Measurements from ENCODE around the gene ADGRG2. TPM values are rescaled to one million over a fixed set of nuclear protein-coding genes. Genes with fewer than 3 reads are reported as not detected.

The ADGRG2 gene
- total RNA-seq, 2 donors from 2014 or later: 5.2 to 6.0 TPM

DNA sequence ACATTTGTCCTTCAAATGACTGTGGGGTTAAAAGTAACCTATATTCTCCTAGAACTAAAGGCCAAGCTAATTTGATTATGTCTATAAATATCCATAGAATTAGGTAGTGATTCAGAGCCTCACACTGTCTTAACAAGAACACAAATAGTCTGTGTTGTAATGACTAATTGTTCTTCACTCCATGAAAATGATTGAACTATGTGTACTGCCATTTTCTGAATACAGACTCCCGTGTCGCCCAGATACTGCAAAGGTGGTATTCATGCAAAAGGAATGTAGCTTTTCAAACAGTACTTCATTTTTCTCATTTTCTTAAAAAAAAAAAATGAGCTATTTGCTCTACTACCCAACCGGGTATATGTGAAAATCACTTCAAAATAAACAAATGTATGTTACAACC, 127.0 kb downstream of the ADGRG2 start:
- 74% methylated on average over 3 of the region's 3 CpGs for WGBS

DNA sequence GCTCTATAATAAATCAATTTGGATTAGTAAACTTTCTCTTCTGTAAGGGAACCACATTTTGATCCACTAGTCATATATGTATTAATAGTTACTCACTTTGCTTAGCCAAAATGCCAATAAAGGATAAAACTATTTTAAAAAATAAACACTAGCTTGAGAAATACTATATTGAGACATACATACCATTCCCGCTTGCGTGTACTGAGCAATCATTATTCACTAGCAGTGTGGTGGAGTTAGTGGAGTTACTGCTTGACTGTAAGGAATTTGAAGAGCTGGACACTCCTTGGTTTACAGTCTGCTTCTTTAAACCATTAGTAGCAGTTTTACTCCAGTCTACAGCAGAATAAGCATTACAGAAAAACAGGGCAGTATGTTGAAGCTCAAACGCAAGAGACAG, 127.6 kb downstream of the ADGRG2 start:
- TF ChIP-seq POLR2AphosphoS5 (IDR thresholded peaks at IDR 0.05) (no peak), POLR2A (IDR thresholded peaks at IDR 0.05) (no peak)
- WGBS: 89% methylated on average over 3 of the region's 3 CpGs
- H3K27me3 ChIP-seq (replicated peaks; ENCODE audit: insufficient read depth): no peaks in the 10 kb centered on the region

More for the DNA sequence above, 127.0 kb downstream of the ADGRG2 start:
- H3K9me3 ChIP-seq: no peaks in the 10 kb centered on the region
- no peaks in the 10 kb centered on the region for H3K4me1 ChIP-seq (replicated peaks)
- no peaks in the 10 kb centered on the region for H3K36me3 ChIP-seq
- H3K4me3 ChIP-seq: no peak overlapping the region
- H3K27ac ChIP-seq: no peak overlapping the region
- H3K27me3 ChIP-seq (replicated peaks; ENCODE audit: insufficient read depth): no peaks in the 10 kb centered on the region
- DNase-seq (ENCODE audit: low spot score): no peak
- TF ChIP-seq, protein P1, sequence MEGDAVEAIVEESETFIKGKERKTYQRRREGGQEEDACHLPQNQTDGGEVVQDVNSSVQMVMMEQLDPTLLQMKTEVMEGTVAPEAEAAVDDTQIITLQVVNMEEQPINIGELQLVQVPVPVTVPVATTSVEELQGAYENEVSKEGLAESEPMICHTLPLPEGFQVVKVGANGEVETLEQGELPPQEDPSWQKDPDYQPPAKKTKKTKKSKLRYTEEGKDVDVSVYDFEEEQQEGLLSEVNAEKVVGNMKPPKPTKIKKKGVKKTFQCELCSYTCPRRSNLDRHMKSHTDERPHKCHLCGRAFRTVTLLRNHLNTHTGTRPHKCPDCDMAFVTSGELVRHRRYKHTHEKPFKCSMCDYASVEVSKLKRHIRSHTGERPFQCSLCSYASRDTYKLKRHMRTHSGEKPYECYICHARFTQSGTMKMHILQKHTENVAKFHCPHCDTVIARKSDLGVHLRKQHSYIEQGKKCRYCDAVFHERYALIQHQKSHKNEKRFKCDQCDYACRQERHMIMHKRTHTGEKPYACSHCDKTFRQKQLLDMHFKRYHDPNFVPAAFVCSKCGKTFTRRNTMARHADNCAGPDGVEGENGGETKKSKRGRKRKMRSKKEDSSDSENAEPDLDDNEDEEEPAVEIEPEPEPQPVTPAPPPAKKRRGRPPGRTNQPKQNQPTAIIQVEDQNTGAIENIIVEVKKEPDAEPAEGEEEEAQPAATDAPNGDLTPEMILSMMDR (IDR thresholded peaks at IDR 0.05): no peak
- TF ChIP-seq POLR2AphosphoS5 (IDR thresholded peaks at IDR 0.05): no peak
- TF ChIP-seq POLR2A (IDR thresholded peaks at IDR 0.05): no peak
- intact Hi-C loops (cut with DNase I): no loop called here

DNA sequence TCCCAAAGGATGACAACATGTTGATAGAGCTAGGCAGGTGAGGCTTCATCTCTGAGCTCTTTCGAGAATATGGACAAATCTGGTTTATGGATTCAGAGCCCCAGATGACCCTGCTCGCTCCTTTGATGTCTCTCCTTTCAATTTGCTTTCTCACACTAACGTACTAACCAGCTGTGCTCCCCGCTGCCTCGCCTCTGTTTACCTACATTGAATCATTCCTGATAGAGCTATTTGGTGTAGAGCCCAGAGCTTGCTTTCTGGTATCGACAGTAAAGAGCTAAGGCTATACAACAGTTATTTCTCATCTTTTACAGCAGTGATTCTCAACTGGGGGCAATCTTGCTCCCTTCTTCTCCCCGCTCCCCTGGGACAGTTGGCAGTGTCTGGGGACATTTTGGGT, 129.4 kb downstream of the ADGRG2 start:
- no peak overlapping the region for H3K27ac ChIP-seq
- 84% methylated on average over 7 of the region's 7 CpGs for WGBS
- TF ChIP-seq POLR2AphosphoS5 (IDR thresholded peaks at IDR 0.05) (no peak), POLR2A (IDR thresholded peaks at IDR 0.05) (no peak)
- TF ChIP-seq, protein P1 (IDR thresholded peaks at IDR 0.05): no peak
- H3K9me3 ChIP-seq: no peaks in the 10 kb centered on the region
- no peak overlapping the region for H3K4me3 ChIP-seq
- DNase-seq (ENCODE audit: low spot score): no peak
- intact Hi-C loops (cut with DNase I): no loop called here
- H3K36me3 ChIP-seq: no peaks in the 10 kb centered on the region
- H3K4me1 ChIP-seq (replicated peaks): no peaks in the 10 kb centered on the region
- no peaks in the 10 kb centered on the region for H3K27me3 ChIP-seq (replicated peaks; ENCODE audit: insufficient read depth)

More for the DNA sequence above, 127.6 kb downstream of the ADGRG2 start:
- no peak overlapping the region for H3K4me3 ChIP-seq
- DNase-seq (ENCODE audit: low spot score): no peak
- no peaks in the 10 kb centered on the region for H3K36me3 ChIP-seq
- intact Hi-C loops (cut with DNase I): no loop called here
- no peak overlapping the region for H3K27ac ChIP-seq
- no peaks in the 10 kb centered on the region for H3K9me3 ChIP-seq
- H3K4me1 ChIP-seq (replicated peaks): no peaks in the 10 kb centered on the region

DNA sequence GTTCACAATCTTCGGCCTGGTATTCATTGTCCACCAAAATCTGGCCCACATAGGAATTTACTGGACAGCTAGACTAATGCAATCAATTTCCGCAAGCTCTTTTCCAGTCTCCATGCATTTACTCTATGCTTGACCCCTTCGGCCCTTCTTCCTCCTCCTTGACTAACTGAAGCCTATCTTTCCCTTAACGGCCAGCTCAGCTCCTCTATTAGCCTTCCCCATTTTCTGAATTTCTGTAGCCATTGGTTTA, 137.2 kb downstream of the ADGRG2 start:
- intact Hi-C loops (cut with DNase I): loop anchor here (10.0 kb wide), 1 partner anchor 360 kb away; the partner anchor contains the start of gene PDHA1
- H3K36me3 ChIP-seq: no peaks in the 10 kb centered on the region
- H3K4me1 ChIP-seq (replicated peaks): no peaks in the 10 kb centered on the region
- DNase-seq (ENCODE audit: low spot score): no peak
- H3K4me3 ChIP-seq: peak overlapping the region; percentile 56 to 57
- no peaks in the 10 kb centered on the region for H3K9me3 ChIP-seq
- 3% methylated on average over 4 of the region's 4 CpGs for WGBS
- H3K27me3 ChIP-seq (replicated peaks; ENCODE audit: insufficient read depth): no peaks in the 10 kb centered on the region
- peak overlapping the region; percentile 85 to 89 for H3K27ac ChIP-seq
- TF ChIP-seq, protein P1 (IDR thresholded peaks at IDR 0.05): no peak
- TF ChIP-seq POLR2AphosphoS5 (IDR thresholded peaks at IDR 0.05): no peak
- TF ChIP-seq POLR2A (IDR thresholded peaks at IDR 0.05): no peak

- peak overlapping the region; percentile 56 to 57 for H3K4me3 ChIP-seq
- no peaks in the 10 kb centered on the region for H3K4me1 ChIP-seq (replicated peaks)
- TF ChIP-seq POLR2AphosphoS5 (IDR thresholded peaks at IDR 0.05): peak; percentile 23
- TF ChIP-seq, protein P1 (IDR thresholded peaks at IDR 0.05): peak; percentile 23 to 68 (median 44)
- no peak for TF ChIP-seq POLR2A (IDR thresholded peaks at IDR 0.05)
- H3K9me3 ChIP-seq: no peaks in the 10 kb centered on the region
- H3K27ac ChIP-seq: peak overlapping the region; percentile 85 to 89
- WGBS: 0% methylated on average over 18 of the region's 71 CpGs
- intact Hi-C loops (cut with DNase I): loop anchor here (10.0 kb wide), 1 partner anchor 360 kb away; the partner anchor contains the start of gene PDHA1
- H3K36me3 ChIP-seq: no peaks in the 10 kb centered on the region
- DNase-seq (ENCODE audit: low spot score): peak; percentile 76
- H3K27me3 ChIP-seq (replicated peaks; ENCODE audit: insufficient read depth): no peaks in the 10 kb centered on the region
These were observed 137.7 kb downstream of the ADGRG2 start for GRCh38 chrX:18984381-18985185.
